GM15510 (cell line): Measurements from ENCODE around the gene ATP8A1.

Experiments used
- POLR2A ChIP-seq: IDR thresholded peaks from 3 replicates; pipeline ENCODE4 v1.6.1; 2011; ENCODE audit warnings: borderline replicate concordance; ENCODE audit not compliant: insufficient read length; ENCODE audit errors: extremely low read depth

ATP8A1 gene

DNA sequence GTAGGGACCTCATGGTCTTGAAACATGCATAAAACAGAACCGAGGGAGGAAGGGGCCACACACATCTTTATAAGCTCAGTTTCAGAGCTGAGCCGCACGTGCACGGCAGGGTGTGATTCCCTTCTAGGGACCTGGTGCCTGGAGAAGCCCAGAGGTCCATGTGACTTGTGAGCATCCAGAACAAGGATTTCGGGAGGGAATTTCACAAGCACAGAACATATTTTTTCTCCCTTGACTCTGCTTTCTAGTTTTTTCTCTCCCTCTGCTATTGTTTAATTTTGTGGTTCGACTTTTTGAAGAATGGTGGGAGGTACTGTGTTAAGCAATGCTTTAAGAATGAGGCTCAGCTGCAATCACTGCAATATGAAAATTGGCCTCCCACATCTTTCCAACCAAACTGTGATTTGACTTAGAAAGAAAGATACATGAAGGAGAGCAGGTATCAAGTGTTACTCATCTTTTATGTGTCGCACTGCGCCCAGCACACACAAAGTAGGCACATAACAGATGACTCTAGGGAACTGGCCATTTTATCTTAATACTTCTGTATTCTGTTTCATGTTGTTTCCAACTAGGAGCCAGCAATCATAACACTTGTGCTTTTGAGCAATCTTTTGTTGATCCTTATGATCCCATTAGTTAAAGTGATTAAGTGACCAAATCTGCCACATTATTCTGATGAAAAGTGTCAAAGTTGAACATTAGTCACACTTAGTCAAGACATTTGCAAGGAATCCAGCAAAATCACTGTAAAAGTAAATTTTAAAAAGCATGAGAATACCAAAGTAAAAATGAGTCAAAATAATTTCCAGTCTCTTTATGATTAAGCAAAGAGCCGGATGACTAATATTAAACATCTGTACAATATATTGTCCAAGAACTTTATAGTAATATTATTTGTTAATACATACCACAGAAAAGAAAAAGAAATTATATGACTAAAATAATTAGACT, 173.2 kb downstream of the ATP8A1 start:
- no peak for TF ChIP-seq POLR2A

DNA sequence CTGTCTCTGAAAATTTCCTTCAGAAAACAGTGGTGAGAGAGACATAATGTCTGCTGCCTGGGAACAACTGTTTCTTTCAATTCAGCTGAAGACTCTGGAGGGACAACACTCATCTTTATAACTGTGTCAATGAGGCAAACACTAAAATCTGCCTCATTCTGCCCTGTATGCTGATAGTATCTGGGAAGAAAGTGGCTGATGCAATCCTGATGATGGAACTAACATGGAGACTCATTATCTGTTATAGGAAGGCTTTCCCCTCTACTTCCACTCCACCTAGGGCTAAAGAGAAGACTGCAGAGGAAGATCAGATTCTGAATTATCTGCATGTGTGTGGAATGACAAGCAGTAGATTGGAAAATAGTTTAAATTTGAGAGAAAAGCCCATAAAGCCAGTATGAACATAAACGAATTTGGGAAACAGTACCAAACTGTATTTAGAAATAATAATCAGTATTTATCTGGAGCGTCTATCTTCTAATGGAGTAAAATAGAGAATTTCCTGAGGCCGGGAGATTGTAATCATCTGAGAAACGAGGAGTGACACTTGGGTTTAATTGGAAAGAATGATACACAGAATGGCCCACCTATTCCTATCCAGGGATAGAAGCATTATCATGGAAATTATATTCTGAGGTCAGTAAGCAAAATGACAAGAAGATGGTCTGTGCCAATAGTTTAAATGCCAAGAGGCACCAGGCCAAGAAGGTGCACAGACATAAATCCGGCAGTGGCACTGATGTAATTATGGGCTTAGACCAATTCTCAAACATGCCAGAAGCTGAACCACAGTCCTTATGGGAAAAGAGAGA, 174.2 kb downstream of the ATP8A1 start:
- TF ChIP-seq POLR2A: no peak

DNA sequence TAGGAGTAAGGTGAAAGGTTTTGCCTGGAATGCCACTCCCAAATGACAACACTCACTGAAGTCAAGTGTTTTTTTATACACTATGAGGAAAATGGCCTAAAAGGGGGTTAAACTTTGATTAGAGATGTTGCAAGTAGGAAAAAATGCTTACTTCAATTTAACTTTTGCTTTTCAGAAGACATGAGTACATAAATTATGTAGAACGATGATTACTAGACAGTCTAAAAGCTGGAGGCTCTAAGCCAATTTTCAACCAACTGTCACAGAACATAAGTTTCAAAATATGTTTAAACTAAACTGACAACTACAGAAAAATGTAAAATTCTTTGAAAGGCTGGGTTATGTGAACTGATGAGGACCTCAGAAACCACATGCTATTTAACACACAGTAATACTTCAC, 176.2 kb downstream of the ATP8A1 start:
- TF ChIP-seq POLR2A: no peak

DNA sequence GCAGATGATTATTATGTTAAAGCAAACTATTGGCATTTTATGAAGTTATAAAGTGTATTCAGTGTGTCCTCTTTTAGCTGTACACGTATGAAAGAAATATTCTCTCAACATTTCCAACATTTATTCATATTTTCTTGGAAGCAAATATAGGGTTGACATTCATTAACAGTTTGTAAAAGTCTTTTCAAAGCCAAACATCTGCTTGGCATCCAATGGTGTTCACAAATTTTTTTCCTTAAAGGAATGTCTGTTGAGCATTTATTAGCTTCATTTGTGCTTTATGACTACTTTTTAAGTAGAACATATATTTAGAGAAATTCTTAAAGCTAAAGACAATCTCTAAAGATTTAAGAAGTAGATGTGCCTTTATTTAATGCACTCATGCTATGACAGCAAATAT, 176.6 kb downstream of the ATP8A1 start:
- no peak for TF ChIP-seq POLR2A

- no peak for TF ChIP-seq POLR2A
These were observed 178.0 kb downstream of the ATP8A1 start for GRCh38 chr4:42478946-42479345.

GRCh38 chr4:42478509-42478908, 178.4 kb downstream of the ATP8A1 start:
- no peak for TF ChIP-seq POLR2A

DNA sequence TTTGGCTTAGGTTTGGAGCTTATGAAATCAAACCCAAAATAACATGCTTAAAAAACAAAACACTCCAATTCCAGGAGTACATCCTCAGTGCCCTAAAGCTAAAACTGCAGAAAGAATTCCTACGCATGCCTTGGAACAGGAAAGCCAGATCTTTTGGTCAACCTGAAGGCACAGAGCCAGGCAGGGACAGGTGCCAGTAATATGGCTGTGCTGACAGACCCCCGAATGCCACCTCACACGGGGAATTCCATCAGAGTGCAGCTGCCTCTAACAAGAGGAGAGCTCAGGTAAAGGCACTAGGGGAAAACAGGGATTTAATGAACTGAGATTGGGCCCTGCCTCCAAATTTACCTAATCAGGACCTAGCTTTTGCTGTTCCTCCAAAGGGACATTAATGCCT, 182.5 kb downstream of the ATP8A1 start:
- no peak for TF ChIP-seq POLR2A

- TF ChIP-seq POLR2A: no peak
These were observed 183.7 kb downstream of the ATP8A1 start for GRCh38 chr4:42473071-42473684.

DNA sequence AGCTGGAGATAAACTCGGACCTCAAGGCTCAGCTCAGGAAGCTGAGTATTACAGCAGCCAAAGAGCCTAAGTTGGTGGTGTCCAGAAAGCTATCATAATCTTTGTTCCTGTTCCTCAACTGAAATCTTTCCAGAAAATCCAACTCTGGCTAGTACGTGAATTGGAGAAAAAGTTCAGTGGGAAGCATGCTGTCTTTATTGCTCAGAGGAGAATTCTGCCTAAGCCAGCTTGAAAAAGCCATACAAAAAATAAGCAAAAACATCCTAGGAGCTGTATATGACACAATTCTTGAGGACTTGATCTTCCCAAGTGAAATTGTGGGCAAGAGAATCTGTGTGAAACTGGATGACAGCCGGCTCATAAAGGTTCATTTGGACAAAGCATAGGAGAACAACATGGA, 185.0 kb downstream of the ATP8A1 start:
- no peak for TF ChIP-seq POLR2A

DNA sequence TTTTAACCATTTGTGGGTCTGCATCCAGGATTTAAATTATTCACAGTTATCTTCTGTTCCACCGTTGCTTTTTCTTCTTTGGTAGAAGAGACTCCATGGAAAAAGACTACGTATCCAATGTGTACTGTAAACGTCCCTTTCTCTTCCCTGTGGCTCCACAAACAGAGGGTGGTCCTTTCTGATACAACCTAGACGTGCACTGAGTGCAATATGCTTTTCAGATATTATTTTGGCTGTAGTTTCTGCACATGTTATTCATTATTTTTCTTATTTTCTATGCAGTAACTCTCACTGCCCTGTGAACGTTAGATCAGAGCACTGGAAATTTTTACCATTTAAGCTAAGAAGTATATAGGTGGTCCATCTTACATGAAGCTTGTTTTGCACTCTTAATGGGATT, 186.9 kb downstream of the ATP8A1 start:
- TF ChIP-seq POLR2A: no peak

- TF ChIP-seq POLR2A: no peak
These were observed 190.5 kb downstream of the ATP8A1 start for GRCh38 chr4:42466273-42466844.

- no peak for TF ChIP-seq POLR2A
These were observed 192.3 kb downstream of the ATP8A1 start for GRCh38 chr4:42464550-42465094.

GRCh38 chr4:42460043-42460442, 196.9 kb downstream of the ATP8A1 start:
- TF ChIP-seq POLR2A: no peak

GRCh38 chr4:42458657-42459056, 198.2 kb downstream of the ATP8A1 start:
- no peak for TF ChIP-seq POLR2A
